Endometrium (tissue), 2 donors: ENCODE measurements around the gene CDAN1.
"Not testable (repeated sequence)": the region's sequence is repeated elsewhere in the genome, so short reads cannot be mapped to it uniquely, and the experiment has no call there.

ENCODE experiments used
- FAIRE-seq: peaks from 2 replicates; lab custom pipeline; 2012; peaks lifted over from hg19 to GRCh38; lab: Jason Lieb, UNC
- donor health status: control.
- donor health status: control.

CDAN1 gene

DNA sequence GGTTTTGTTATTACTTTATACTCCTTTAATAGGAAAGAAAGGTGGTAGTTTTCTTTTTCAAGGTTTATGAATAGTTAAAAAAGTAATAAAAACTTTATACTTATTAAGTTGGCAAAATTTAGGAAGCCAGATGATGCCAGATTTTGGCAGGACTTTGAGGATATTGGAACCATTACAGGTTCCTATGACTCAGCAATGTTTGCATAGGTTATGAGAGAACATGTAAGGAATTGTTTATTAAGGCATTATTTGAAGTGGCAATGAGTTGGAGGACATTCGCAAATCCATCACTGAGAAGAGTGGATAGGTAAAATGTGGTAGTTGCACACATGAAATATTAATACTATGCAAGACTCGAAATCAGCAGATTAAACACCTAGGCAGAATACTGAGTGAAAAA lies 29.9 kb downstream of the CDAN1 start:
- no peak for FAIRE-seq

- FAIRE-seq, result no peak
Observed at GRCh38 chr15:42705336-42705735, 31.6 kb downstream of the CDAN1 start.

- FAIRE-seq, result no peak
Observed at GRCh38 chr15:42704492-42704926, 32.4 kb downstream of the CDAN1 start.

GRCh38 chr15:42696626-42697025 lies 40.3 kb downstream of the CDAN1 start:
- FAIRE-seq, result no peak

- FAIRE-seq, result no peak
Observed at GRCh38 chr15:42695527-42696071, 41.3 kb downstream of the CDAN1 start.

DNA sequence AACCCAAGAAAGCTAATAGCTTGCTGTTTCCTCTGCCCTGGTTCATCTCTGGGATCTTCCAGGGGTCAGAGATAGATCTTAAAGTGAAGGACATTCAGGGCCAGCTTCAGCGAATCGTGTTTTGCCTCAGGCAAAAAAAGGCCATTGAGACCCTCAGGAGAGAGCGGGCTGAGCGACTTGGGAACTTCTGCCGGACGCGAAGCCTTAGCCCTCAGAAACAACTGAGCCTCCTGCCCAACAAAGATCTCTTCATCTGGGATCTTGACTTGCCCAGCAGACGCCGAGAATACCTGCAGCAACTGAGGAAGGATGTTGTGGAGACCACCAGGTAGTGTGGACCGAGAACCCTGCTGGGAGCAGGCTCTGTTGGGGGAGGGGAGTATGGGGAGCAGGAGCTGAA lies 42.5 kb downstream of the CDAN1 start:
- no peak for FAIRE-seq

DNA sequence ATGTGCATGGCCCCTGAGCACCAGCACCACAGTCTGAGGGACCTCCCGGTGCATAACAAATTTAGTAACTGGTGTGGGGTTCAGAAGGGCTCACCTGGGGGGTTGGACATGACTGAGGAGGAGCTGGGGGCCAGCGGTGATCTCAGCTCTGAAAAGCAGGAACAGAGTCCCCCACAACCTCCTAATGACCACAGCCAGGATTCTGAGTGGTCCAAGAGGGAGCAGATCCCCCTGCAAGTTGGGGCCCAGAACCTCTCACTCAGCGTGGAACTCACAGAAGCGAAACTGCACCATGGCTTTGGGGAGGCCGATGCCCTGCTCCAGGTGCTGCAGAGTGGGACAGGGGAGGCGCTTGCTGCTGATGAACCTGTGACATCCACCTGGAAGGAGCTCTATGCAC lies 43.0 kb downstream of the CDAN1 start:
- FAIRE-seq, result no peak

DNA sequence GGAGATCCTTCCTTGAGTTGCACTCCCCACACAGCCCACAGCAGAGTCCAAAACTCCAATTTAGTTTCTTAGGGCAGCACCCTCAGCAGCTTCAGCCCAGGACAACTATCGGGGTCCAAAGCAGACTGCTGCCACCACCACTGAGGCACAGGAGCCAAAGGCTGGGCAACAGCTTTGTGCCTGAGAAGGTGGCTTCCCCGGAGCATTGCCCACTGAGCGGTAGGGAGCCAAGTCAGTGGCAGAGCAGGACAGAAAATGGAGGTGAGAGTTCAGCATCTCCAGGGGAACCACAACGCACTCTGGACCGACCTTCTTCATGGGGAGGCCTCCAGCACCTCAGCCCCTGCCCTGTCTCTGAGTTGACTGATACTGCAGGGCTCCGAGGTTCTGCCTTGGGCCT lies 43.4 kb downstream of the CDAN1 start:
- no peak for FAIRE-seq

DNA sequence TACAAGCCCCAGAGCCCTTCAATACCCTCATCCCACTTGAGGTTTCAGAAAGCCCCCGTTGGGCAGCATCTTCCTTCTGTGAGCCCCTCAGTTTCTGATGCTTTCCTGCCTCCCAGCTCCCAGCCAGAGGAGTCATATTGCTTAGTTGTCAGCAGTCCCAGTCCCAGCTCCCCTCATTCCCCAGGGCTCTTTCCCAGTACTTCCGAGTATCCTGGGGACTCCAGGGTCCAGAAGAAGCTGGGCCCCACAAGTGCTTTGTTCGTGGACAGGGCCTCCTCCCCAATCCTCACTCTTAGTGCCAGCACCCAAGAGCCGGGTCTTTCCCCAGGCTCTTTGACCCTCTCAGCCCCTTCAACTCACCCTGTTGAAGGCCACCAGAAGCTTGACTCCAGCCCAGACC lies 43.9 kb downstream of the CDAN1 start:
- no peak for FAIRE-seq

- no peak for FAIRE-seq
Observed at GRCh38 chr15:42692536-42692935, 44.4 kb downstream of the CDAN1 start.

DNA sequence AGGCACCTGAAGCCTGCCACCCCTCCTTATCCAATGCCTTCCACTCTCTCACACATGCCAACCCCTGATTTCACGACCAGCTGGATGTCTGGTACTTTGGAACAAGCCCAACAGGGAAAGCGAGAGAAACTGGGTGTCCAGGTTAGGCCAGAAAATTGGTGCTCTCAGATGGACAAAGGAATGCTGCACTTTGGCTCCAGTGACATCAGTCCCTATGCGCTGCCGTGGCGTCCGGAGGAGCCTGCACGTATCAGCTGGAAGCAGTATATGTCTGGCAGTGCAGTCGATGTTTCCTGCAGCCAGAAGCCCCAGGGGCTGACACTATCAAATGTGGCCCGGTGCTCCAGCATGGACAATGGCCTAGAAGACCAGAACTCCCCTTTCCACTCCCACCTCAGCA lies 45.2 kb downstream of the CDAN1 start:
- no peak for FAIRE-seq

- FAIRE-seq, result no peak
Observed at GRCh38 chr15:42691308-42691707, 45.6 kb downstream of the CDAN1 start.

- FAIRE-seq, result no peak
Observed at GRCh38 chr15:42688301-42688700, 48.6 kb downstream of the CDAN1 start.

DNA sequence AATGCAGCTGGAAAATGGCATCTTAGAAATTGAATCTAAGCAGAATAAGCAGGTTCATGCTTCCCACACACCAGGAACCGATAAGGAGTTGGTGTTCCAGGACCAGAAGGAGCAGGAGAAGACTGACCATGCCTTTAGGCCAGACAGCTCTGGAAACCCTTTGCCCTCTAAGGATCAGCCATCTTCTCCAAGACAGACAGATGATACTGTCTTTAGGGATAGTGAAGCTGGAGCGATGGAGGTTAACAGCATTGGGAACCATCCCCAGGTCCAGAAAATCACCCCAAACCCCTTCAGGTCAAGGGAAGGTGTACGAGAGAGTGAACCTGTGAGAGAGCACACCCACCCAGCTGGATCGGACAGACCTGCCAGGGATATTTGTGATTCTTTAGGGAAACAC lies 49.2 kb downstream of the CDAN1 start:
- FAIRE-seq, result no peak

DNA sequence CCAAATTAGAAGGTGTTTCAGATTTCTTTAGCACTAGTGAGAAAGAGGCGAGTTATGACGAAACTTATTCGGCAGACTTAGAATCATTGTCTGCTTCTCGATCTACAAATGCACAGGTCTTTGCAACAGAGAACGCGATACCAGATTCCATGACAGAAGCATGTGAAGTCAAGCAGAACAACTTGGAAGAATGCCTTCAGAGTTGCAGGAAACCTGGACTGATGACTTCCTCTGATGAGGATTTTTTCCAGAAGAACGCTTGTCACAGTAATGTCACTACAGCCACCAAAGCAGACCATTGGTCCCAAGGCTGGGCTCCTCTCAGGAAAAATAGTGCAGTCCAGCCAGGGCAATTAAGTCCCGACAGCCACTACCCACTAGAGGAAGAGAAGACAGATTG lies 50.6 kb downstream of the CDAN1 start:
- no peak for FAIRE-seq

DNA sequence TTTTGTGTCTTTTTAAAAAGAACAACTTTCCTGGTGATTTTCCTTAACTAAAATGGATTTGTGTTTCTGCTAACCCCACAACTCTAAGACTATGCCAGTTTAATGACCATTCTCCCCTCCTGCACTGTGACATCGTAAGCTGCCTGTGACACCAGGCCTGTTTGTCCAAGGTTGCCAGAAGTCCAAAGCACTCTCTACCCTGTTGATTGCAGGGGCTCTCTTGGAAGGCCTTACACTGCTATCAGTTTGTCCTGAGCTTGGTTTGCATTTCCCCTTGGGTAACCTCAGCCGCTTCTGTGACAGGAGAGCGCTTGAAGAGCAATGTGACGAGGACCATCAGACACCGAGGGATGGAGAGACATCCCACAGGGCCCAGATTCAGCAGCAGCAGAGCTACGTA lies 55.8 kb downstream of the CDAN1 start:
- FAIRE-seq, result no peak

DNA sequence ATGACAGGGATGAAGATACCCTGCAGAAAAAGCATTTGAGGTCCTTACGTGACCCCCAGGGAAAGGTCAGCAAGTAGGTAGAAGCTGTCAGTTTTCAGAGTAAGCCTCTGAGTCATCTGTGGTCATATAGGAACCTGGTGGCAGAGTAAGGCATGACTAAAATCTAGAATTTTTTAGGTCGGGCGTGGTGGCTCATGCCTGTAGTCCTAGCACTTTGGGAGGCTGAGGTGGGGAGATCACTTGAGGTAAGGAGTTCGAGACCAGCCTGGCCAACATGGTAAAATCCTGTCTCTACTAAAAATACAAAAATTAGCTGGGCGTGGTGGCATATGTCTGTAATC lies 56.8 kb downstream of the CDAN1 start:
- FAIRE-seq, result not testable (repeated sequence)

GRCh38 chr15:42679285-42680141 lies 57.4 kb downstream of the CDAN1 start:
- FAIRE-seq, result no peak

DNA sequence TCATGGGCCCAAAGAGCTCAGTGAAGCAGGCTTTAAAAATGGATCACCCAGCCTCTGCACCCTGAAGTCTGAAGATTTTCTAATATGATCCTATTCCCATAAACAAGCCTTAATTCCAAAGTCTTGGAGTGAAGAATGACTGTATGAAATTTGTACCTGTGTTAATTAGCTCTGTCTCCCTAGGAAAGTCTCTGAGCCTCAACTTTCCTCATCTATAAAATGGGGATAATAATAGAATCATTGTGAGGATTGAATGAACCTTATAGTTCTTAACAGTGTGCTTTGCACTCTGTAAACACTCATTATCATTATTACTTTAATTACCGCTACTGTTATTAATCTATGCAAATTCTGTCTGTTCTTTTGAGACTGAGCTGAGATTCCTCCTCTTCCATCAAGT lies 61.9 kb downstream of the CDAN1 start:
- FAIRE-seq, result no peak

- no peak for FAIRE-seq
Observed at GRCh38 chr15:42674472-42674871, 62.5 kb downstream of the CDAN1 start.
